VCaP (cell line): ENCODE measurements around the gene ICAM2.

ENCODE experiments used
- H3K27ac ChIP-seq: fragments of 450-650 bp; 2 replicates; pipeline ENCODE4 v1.5.1; 2017
- CTCF ChIP-seq: fragments of 450-650 bp; conservative IDR thresholded peaks from 2 replicates; pipeline ENCODE4 v1.5.1; 2017; ENCODE audit warnings: mild to moderate bottlenecking, moderate library complexity

The ICAM2 gene

DNA sequence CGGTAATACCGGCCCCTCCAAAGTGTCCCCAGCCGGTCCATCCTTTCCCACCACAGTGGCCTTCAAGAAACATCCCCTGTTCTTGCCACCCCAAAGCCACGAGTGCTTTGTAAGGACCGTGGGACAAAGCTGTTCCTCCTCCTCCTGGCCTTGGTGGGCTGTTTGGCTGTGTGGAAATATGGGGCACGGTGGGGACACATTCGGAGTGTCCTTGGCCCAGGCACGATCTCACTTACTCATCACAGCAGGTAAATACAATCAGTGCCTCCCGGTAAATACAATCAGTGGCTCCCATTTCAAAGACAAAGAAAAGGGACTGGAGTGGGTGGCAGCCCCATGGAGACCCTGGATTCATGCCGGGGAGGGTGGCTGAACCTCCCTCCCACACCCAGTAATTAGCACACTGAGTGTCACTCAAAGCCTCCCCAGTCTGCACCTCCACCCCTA lies 58.1 kb downstream of the ICAM2 start:
- TF ChIP-seq CTCF: no peak
- H3K27ac ChIP-seq: no peak overlapping the region

DNA sequence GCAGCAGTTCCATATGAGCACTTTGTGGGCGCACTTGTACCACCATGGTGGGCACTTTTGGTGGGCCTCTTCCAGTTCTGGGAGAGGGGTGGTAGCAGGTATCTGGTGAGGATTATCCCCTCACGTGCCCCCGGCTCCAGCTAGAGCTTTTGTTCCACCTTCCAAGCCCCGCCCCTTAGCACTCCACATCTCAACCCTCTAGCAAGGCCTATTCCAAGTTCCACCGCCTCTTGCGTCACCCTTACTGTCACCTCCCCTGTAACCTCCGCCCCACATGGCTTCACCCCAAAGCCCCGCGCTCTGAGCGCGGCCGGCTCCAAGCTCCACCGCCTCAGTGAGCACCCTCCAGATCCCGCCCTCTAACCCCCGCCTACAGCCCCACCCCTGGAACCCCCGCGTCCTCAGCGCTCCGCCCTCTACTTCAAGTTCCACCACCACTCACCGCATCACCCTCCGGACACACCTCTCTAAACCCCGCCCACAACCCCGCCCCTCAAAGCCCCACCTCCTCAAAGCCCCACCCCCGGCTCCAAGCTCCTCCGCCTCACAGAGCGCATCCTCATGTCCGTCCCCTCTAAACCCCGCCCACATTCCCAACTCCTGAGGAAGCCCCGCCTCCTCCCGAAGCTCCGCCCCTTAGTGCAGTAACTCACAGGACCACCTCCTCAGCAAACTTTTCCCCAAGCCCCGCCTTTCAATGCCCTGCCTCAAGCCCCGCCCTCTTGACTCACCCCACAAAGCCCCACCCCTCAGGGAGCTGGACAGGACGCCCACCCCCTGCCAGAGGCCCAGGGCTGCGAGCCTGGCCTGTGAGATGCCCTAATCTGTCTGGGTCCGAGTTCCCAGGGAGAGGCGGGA lies 58.8 kb downstream of the ICAM2 start:
- no peak for TF ChIP-seq CTCF
- H3K27ac ChIP-seq: no peak overlapping the region

GRCh38 chr17:63960430-63960829 lies 60.0 kb downstream of the ICAM2 start:
- no peak for TF ChIP-seq CTCF
- H3K27ac ChIP-seq: no peak overlapping the region

DNA sequence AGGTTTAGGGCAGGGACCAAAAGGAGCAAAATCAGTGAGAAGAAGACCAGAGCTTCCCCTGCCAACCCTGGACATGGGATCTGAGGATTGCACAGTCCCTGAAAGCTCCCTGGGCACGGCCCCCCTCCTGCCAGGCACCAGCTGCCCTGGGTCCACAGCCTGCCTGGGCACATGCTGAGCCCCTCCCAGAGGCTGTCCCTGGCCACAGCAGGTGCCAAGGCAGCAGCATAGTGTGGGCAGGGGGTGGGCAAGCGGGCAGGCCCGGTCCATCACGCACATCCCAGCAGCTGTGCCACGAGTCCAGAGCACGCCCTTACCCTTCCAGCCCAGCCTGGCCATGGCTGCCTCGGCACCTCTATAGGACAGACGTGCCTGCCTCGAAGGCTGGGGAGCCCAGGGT lies 60.4 kb downstream of the ICAM2 start:
- no peak overlapping the region for H3K27ac ChIP-seq

DNA sequence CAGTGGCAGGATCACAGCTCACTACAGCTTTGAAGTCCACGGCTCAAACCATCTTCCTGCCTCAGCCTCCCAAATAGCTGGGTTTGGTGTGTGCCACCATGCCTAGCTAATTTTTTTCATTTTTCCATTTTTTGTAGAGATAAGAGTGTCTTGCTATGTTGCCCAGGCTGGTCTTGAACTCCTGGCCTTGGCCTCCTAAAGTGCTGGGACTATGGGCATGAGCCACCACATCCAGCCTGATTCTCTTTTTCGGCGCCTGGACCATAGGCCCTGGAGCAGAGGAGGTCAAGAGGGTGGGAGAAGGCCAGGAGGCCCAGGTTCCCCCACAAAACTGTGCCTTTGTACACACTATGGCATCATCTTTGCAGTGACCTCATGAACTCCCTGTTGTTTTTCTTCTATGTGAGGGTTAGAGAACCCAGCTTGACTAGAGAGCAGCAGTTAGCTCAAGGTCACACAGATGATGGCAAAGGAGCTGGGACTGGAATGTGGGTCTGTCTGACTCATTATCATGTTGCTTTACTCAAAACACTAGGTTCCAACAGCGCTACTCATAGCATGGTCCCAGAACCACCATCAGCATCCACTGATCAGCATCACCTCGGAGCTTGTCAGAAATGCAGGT lies 64.0 kb downstream of the ICAM2 start:
- H3K27ac ChIP-seq: no peak overlapping the region
- TF ChIP-seq CTCF: no peak

More for the DNA sequence above, 60.4 kb downstream of the ICAM2 start:
- TF ChIP-seq CTCF: no peak

GRCh38 chr17:63955791-63956190 lies 64.6 kb downstream of the ICAM2 start:
- TF ChIP-seq CTCF: no peak
- no peak overlapping the region for H3K27ac ChIP-seq

- TF ChIP-seq CTCF: no peak
- no peak overlapping the region for H3K27ac ChIP-seq
Measured at GRCh38 chr17:63955232-63955631, 65.2 kb downstream of the ICAM2 start.
